SU-DHL-6 (cell line): ENCODE measurements around the gene TGFBRAP1.

ENCODE experiments used
- EZH2phosphoT487 ChIP-seq: fragments of 200-600 bp; sonication (generic), shearing (Covaris generic); conservative IDR thresholded peaks from 2 replicates; pipeline ENCODE4 v1.6.1; 2018; ENCODE audit warnings: mild to moderate bottlenecking, antibody characterized with exemption, low read length, moderate library complexity, mixed read lengths
- TF ChIP-seq, protein P1 (sequence below): fragments of 200-600 bp; sonication (generic); IDR thresholded peaks from one replicate; pipeline ENCODE4 v1.5.1; 2017; ENCODE audit warnings: antibody characterized with exemption, mild to moderate bottlenecking, low read length, moderate library complexity; ENCODE audit not compliant: insufficient read depth, poor library complexity, severe bottlenecking

DNA sequence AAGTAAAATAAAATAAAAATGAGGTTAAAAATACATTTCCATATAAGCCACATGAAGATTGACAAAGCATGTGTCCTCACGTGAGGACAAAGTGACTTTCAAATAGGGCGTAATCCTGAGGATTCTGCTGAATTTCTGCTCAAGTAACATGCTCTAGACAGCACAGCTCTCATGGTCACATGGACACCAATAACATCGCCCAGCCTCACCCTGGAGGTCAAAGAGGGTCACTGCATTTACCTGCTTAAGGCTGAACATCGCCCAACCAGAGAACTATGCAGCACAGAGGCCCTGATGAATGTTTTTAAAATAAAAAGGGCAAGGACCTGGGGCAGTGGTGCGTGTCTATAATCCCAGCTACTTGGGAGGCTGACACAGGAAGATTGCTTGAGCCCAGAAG, 30.2 kb downstream of the TGFBRAP1 start:
- TF ChIP-seq, protein P1, sequence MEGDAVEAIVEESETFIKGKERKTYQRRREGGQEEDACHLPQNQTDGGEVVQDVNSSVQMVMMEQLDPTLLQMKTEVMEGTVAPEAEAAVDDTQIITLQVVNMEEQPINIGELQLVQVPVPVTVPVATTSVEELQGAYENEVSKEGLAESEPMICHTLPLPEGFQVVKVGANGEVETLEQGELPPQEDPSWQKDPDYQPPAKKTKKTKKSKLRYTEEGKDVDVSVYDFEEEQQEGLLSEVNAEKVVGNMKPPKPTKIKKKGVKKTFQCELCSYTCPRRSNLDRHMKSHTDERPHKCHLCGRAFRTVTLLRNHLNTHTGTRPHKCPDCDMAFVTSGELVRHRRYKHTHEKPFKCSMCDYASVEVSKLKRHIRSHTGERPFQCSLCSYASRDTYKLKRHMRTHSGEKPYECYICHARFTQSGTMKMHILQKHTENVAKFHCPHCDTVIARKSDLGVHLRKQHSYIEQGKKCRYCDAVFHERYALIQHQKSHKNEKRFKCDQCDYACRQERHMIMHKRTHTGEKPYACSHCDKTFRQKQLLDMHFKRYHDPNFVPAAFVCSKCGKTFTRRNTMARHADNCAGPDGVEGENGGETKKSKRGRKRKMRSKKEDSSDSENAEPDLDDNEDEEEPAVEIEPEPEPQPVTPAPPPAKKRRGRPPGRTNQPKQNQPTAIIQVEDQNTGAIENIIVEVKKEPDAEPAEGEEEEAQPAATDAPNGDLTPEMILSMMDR, result no peak
- TF ChIP-seq EZH2phosphoT487, result no peak
